Stimulated activated CD8-positive, alpha-beta memory T cell treated with anti-CD3 and anti-CD28 coated beads, Interleukin-15, amount 100 ng/mL, for 4 hours (primary cell): ENCODE data around the gene MARCO.
"Not testable (repeated sequence)": the region's sequence is repeated elsewhere in the genome, so short reads cannot be mapped to it uniquely, and the experiment has no call there.

Source experiments
- DNase-seq, 2 donors: peaks; one replicate each; pipeline ENCODE4 v3.0.0-alpha.2; 2020; ENCODE audit warnings: low read depth in 2 of 2

The MARCO gene

GRCh38 chr2:118929059-118929458 is 12.9 kb upstream of the MARCO start:
- no peak for DNase-seq

GRCh38 chr2:118932949-118933348 is 9.0 kb upstream of the MARCO start:
- DNase-seq = no peak

DNA sequence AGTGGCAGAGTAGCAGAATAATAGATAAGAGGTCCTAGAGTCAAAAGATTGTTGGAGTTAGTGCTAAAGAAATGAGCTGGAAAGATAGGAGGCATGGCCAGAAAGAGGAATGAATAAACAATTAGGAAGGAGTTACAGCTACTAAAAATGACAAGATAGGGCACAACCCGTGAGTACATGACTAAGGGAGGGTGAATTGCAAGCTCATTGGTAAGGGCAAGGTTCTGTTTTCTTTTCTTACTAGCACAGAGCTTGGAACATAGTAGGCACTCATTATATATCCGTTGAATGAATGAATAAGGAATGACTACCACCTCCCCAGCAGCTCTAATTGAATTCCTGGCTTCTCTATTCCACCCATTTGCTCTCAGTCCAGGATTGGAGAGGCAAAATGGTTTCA is 5.7 kb upstream of the MARCO start:
- no peak for DNase-seq

DNA sequence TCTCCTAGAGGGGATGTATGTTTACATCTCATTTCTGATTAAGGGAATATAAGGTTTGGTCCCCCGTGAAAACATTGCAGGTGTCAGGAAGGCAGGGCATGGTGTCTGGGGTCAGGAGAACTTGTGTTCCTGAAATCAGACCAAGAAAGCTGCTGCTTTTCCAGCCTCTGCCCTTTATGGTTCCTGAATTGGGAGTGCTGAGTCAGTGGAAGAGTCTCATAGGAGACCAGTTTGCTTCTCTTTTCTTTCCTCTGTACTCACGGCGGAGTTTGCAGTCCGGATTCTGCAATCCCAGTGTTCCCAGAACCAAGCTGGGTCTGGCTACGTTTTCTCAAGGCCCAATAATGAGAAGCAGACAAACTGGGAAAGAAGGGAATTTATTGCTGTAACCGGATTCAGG is 5.1 kb upstream of the MARCO start:
- no peak for DNase-seq

GRCh38 chr2:118937817-118938216 is 4.2 kb upstream of the MARCO start:
- DNase-seq = no peak

- DNase-seq = no peak
Observed at GRCh38 chr2:118939994-118940393, 2.0 kb upstream of the MARCO start.

GRCh38 chr2:118940486-118941120 is 1.4 kb upstream of the MARCO start:
- DNase-seq = no peak

DNA sequence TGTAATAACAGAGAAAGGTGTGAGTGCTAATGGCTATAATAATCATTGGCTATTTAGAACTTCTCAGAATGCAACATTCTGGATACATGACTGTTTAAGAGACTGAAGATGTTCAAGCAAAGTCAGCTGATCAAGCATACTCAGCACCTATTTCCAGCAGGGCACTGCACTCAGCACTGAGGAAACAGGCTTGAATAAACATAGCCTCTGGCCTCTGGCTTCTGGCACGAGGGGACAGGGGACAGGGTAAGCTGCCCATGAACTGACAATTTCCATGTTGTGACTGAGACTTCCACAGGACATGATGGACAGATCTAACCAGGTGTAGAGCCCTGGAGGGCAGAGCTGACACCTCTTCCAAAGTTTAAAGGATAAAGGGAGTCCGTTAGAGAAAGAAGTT is 1.3 kb downstream of the MARCO start:
- no peak for DNase-seq

- DNase-seq = no peak
Observed at GRCh38 chr2:118945881-118946280, 3.9 kb downstream of the MARCO start.

DNA sequence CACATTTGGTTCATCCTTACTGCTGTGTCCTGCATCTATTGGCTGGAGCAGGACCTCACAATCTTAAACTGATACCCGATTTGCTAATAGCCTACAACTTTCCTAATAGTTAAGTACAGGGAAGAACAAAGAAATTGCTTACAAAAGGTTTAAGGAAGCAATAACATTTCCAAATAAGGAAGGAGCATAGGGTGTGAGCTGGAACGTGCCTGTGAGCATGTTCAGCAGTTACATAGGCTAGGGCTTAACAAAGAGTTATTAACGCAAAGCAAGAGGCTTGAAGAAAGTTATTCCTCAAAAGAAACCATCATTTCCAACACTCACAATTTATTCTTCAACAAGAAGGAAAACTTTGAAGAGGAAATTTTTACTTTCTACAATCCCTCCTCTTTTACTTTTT is 6.3 kb downstream of the MARCO start:
- DNase-seq = not testable (repeated sequence)

GRCh38 chr2:118954297-118955060 is 12.5 kb downstream of the MARCO start:
- DNase-seq = no peak

GRCh38 chr2:118965737-118966136 is 23.7 kb downstream of the MARCO start:
- no peak for DNase-seq

DNA sequence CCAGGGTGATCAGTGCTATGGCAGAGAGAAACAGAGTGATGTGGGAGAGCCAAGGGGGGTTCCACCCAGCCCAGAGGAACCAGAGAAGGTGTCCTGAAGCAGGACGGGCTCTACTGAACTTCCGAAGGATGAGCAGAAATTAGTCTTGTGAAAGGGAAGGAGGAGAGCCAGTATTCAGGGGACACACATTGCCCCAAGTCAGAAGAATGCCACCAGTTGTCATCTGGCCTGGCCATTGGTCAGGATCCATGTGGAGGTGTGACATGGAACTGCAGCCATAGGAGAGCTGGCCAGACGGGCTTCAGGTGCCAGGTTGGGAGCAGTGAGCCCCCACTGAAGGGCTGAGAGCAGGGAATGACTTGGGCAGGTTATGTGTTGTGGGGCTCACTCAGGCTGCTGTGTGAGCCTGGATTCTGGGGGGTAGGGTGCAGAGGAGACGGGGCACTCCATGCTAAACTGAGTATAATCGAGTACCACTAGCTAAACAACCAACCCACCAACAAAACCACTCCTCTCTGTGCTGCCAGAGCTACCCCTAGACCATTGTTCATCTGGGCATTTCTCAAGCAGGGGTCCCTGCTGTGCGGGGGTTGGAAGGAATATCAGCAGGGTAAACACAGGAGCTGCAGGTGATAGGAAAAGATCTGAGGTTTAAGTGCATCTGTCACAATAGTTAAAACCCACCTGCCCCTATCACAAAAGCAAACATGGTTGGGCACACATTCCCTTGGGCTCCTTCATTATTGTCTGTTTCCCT is 25.3 kb downstream of the MARCO start:
- no peak for DNase-seq

GRCh38 chr2:118968042-118968441 is 26.0 kb downstream of the MARCO start:
- no peak for DNase-seq

DNA sequence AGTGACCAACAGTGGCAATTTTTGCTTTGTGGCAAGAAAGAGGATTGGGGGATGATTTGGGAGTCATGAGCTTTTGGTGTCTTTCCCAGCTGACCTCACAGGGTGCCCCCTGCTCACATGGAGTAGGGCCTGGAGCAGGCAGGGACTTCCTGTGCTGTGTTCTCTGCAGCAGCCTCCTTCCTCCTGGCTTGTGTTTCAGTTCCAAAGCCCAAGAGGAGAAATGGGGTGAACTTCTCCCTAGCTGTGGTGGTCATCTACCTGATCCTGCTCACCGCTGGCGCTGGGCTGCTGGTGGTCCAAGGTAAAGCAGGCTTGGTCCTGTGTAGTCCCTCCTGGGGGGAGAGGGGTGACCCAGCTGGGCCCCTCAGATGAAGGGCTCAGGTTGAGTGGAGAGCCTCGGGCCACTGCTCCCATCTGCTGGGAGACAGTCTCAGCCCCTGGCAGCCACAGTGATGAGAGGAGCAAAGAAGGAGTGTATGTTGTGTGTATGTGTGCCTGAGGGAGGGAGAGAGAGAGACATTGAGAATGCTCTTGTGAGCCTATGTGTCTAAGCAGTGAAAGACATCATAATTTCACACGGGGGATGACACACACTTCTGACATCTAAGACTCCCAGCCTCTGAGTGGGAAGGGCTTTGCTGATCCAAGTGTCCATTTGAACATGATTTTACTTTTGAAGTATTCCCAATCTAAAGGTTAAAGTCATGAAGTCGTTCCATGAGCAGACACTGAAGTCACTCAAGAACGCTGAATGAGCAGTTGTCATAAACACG is 27.2 kb downstream of the MARCO start:
- DNase-seq = no peak

- no peak for DNase-seq
Observed at GRCh38 chr2:118969734-118970395, 27.9 kb downstream of the MARCO start.

- no peak for DNase-seq
Observed at GRCh38 chr2:118970396-118971135, 28.6 kb downstream of the MARCO start.

- no peak for DNase-seq
Observed at GRCh38 chr2:118971245-118972122, 29.5 kb downstream of the MARCO start.

- DNase-seq = no peak
Observed at GRCh38 chr2:118973542-118973951, 31.6 kb downstream of the MARCO start.
